Karpas-422 (cell line): ENCODE measurements around the gene TBCD. TPM values are rescaled to one million over a fixed set of nuclear protein-coding genes. Genes with fewer than 3 reads are reported as not detected.

ENCODE experiments used
- DNase-seq: peaks from one replicate; pipeline ENCODE4 v3.0.0-alpha.2; 2015
- H2AFZ ChIP-seq: fragments of 200-600 bp; sonication (generic); 2 replicates; pipeline ENCODE4 v1.6.1; 2014; ENCODE audit warnings: antibody characterized with exemption, low read length, mixed read lengths
- H3K27ac ChIP-seq: fragments of 200-600 bp; sonication (generic); 2 replicates; pipeline ENCODE4 v1.5.1; 2014; ENCODE audit warnings: mild to moderate bottlenecking, low read length, moderate library complexity
- H3K27me3 ChIP-seq: fragments of 200-600 bp; sonication (generic); 2 replicates; pipeline ENCODE4 v1.6.1; 2014; ENCODE audit warnings: low read length, mixed read lengths
- H3K36me3 ChIP-seq: fragments of 200-600 bp; sonication (generic); 2 replicates; pipeline ENCODE4 v1.6.1; 2014; ENCODE audit warnings: low read length, mixed read lengths; ENCODE audit not compliant: insufficient read depth
- H3K4me1 ChIP-seq: fragments of 200-600 bp; sonication (generic); 2 replicates; pipeline ENCODE4 v1.6.1; 2014; ENCODE audit warnings: mild to moderate bottlenecking, low read length, mixed read lengths
- H3K4me2 ChIP-seq: fragments of 200-600 bp; sonication (generic); 2 replicates; pipeline ENCODE4 v1.6.1; 2014; ENCODE audit warnings: low read length, low read depth, mild to moderate bottlenecking; ENCODE audit not compliant: poor library complexity, severe bottlenecking
- H3K4me3 ChIP-seq: fragments of 200-600 bp; sonication (generic); 2 replicates; pipeline ENCODE4 v1.5.1; 2014; ENCODE audit warnings: mild to moderate bottlenecking, antibody characterized with exemption, low read length, mixed read lengths
- H3K79me2 ChIP-seq: fragments of 200-600 bp; sonication (generic); 2 replicates; pipeline ENCODE4 v1.6.1; 2014; ENCODE audit warnings: mild to moderate bottlenecking, low read length, mixed read lengths
- H3K9ac ChIP-seq: fragments of 200-600 bp; sonication (generic); 2 replicates; pipeline ENCODE4 v1.6.0; 2014; ENCODE audit warnings: low read length
- H3K9me2 ChIP-seq: fragments of 200-600 bp; sonication (generic), shearing (Covaris generic); replicated peaks from 2 replicates; pipeline ENCODE4 v1.6.0; 2014; ENCODE audit warnings: mild to moderate bottlenecking, low read length, moderate library complexity; ENCODE audit not compliant: insufficient read depth
- H3K9me3 ChIP-seq: fragments of 300-700, 200-600 bp; sonication (generic); 2 replicates; pipeline ENCODE4 v1.6.1; 2014; ENCODE audit warnings: low read length, mixed read lengths
- H4K20me1 ChIP-seq: fragments of 200-600 bp; sonication (generic); 2 replicates; pipeline ENCODE4 v1.6.1; 2014; ENCODE audit warnings: mild to moderate bottlenecking, antibody characterized with exemption, low read length, low read depth; ENCODE audit not compliant: insufficient read depth
- total RNA-seq: library from RNA; depleted of rRNA; stranded (reverse); fragments of >200 nt; shearing (Covaris generic); gene quantifications from 2 replicates; pipeline ENCODE4 v1.2.3, GENCODE V29; 2014; ENCODE audit warnings: low replicate concordance; rRNA removed

Gene TBCD
- total RNA-seq = 26.2 and 28.7 TPM in 2 replicates

DNA sequence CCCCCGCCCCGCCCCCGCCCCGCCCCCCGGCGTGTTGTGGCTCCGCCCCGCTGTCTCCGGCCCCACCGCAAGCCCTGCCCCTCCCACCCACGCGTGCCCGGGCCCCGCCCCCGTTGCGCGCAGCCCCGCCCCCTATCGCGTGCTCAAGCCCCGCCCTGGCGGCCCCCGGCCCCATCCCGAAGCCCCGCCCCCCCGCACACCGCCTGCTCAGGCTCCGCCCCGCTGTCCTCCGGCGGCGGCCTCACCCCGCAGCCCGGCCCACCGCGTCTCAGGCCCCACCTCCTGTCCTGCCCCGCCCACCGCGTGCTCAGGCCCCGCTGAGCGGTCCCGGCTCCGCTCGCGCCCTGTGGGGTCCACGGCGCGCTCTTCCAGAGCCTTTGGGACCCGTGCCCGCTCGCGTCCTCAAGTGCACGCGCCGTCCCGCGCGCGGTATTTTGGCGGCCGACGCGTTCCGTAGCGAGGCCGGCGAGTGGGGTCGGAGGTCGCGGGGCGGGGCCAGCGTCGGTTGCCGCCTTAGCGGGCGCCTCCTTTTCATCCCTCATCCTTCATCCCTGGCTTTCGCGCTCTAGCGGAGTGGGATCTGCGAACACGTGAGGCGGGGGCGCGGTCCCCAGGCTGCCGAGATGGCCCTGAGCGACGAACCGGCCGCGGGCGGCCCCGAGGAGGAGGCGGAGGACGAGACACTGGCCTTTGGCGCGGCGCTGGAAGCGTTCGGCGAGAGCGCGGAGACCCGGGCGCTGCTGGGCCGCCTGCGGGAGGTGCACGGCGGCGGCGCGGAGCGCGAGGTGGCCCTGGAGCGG, at the start of gene TBCD:
Gene TBCD, plus strand, starts transcription at position 495 of the 800 bp plus-strand sequence. Its CDS starts 129 bp downstream, at position 624.
- peak; percentile 95 for DNase-seq
- Histone ChIP-seq H4K20me1 (peaks cover 5% of the 10 kb centered on the region; the same call in 1 of the 2 replicates), H3K27ac (peak within 1 kb of the TSS; percentile 56), H3K9me2 (no peaks in the 10 kb centered on the region), H3K4me2 (peak within 1 kb of the TSS; percentile 93), H3K9ac (peak within 1 kb of the TSS; percentile 96), H3K27me3 (no peaks in the 10 kb centered on the region), H2AFZ (peak within 1 kb of the TSS; percentile 96; the same call in 1 of the 2 replicates), H3K79me2 (peaks cover 46% of the 10 kb centered on the region), H3K9me3 (no peaks in the 10 kb centered on the region), H3K36me3 (peaks cover 2% of the 10 kb centered on the region; the same call in 1 of the 2 replicates), H3K4me3 (peak within 1 kb of the TSS; percentile 100), H3K4me1 (peaks cover 29% of the 10 kb centered on the region)

DNA sequence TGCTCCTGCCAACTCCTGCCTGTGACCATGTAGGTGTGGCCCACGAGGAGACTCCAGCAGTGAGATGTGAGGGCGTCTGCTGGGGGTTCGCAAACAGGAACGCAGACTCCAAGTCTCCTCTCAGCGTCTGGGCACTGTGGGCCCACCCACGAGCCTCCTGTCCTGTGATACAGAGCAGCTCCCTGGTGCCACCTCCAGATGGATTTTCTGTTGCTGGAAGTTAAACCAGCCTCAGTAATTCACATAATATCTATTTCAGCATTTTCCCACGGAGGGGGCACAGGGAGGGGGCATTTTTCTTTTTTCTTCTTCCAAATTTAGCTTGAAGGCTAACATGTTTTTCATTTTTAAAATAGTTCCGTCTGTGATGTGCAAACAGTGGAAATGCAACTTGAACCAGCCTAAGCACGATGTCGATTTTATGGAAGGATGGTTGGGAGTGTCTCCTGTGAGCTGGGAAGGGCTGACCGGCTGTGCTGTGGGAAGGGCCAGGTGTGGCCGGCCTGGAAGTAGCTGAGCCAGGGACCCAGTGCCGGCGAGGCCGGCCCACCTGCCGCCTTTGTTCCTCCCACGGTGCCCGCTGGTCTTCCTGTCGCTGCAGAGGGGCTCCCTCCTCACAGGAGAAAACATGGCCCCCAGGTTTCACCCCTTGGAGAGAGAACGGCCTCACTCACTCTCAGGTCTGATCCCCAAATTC, 49.5 kb upstream of the TBCD start:
- no peak overlapping the region for H3K4me2 ChIP-seq
- no peaks in the 10 kb centered on the region for H4K20me1 ChIP-seq
- no peaks in the 10 kb centered on the region for H3K9me2 ChIP-seq
- H3K4me3 ChIP-seq = no peak overlapping the region
- H3K4me1 ChIP-seq = peaks cover 5% of the 10 kb centered on the region
- H3K27ac ChIP-seq = no peak overlapping the region
- no peaks in the 10 kb centered on the region for H3K79me2 ChIP-seq
- no peaks in the 10 kb centered on the region for H3K36me3 ChIP-seq
- H2AFZ ChIP-seq = no peak overlapping the region
- no peak overlapping the region for H3K9ac ChIP-seq
- no peaks in the 10 kb centered on the region for H3K27me3 ChIP-seq
- DNase-seq = no peak
- H3K9me3 ChIP-seq = no peaks in the 10 kb centered on the region

DNA sequence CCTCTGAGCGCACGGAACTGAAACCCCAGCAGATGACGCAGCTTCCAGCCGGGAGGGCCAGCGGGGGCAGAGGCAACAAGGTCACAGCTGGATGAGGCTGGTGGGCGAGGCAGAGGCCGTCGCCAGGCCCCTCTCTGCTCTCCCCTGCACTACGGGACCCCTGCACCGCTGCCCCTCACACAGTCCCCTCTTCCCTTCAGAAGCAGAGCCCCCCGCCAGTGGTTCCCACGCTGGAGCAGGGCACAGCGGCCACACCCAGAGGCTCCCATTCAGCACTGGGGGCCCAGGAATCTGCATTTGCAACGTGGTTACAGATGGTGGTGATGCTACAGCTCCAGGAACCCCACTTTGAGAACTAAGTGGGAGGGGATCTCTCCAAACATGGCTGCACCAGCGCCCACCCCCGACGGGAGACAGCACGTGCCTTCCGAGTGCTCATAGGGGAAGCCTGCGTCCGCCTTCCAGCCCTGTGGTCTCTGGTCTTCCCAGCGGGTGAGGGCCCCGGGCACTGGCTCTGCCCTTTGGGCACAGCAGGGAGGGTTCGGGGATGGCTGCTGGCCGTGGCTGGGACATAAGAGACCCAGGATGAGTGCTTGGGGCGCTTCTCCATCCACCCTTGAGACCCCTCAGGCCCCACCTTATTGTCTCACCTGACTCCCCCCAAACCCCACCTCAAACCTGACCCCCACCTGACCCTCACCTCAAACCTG, 48.7 kb upstream of the TBCD start:
- peak; percentile 49 for DNase-seq
- H3K36me3 ChIP-seq = no peaks in the 10 kb centered on the region
- no peaks in the 10 kb centered on the region for H3K9me2 ChIP-seq
- H3K27me3 ChIP-seq = no peaks in the 10 kb centered on the region
- H3K4me3 ChIP-seq = no peak overlapping the region
- H2AFZ ChIP-seq = no peak overlapping the region
- no peaks in the 10 kb centered on the region for H3K79me2 ChIP-seq
- no peak overlapping the region for H3K4me2 ChIP-seq
- no peaks in the 10 kb centered on the region for H3K9me3 ChIP-seq
- H3K27ac ChIP-seq = no peak overlapping the region
- H4K20me1 ChIP-seq = no peaks in the 10 kb centered on the region
- H3K4me1 ChIP-seq = peaks cover 5% of the 10 kb centered on the region
- H3K9ac ChIP-seq = no peak overlapping the region

DNA sequence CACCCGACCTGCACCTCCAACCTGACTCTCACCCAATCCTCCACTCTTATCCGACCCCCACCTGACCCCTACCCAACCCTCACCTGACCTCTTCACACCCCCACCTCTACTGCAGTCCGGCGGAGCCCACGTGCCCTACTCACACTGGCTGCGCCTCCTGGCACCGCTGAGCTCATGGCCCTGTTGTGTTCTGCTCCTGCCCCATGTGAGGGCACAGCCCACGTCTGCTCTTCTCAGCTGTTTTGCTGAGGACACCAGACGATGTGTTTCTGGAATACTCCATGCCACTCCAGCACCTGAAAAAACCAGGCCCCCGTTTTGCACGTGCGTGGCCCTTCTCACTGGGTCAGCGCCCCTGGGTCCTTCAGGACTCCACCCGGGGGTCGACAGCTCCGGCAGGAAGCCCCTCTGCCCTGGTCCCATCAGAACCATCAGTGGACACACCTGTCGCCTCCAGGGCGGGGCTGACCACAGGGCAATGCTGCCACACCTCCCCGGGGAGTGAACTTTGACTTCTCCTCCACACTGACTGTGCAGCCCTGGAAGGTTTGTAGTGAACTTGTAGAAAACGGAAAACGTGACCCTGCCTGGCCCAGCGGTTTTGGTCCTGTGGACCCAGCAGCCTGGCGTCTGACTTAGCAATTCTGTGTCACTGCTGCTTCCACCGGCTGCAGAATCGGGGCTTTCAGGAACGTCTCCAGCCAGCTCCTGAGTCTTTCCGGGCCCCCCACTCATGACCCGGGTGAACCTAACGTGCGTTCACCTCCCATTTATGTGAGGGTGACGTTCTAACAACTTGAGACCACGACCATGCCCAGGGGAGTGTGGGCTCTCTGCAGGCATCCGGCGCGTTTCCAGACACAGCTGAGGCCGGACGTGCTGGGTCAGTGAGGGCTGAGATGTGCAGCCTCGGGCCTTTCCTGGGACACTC, 47.7 kb upstream of the TBCD start:
- H2AFZ ChIP-seq = no peak overlapping the region
- H3K36me3 ChIP-seq = no peaks in the 10 kb centered on the region
- no peaks in the 10 kb centered on the region for H3K27me3 ChIP-seq
- H3K9me2 ChIP-seq = no peaks in the 10 kb centered on the region
- DNase-seq = no peak
- H3K27ac ChIP-seq = no peak overlapping the region
- no peaks in the 10 kb centered on the region for H4K20me1 ChIP-seq
- H3K9me3 ChIP-seq = no peaks in the 10 kb centered on the region
- no peak overlapping the region for H3K9ac ChIP-seq
- H3K4me2 ChIP-seq = no peak overlapping the region
- no peaks in the 10 kb centered on the region for H3K79me2 ChIP-seq
- no peak overlapping the region for H3K4me3 ChIP-seq
- H3K4me1 ChIP-seq = peaks cover 5% of the 10 kb centered on the region

DNA sequence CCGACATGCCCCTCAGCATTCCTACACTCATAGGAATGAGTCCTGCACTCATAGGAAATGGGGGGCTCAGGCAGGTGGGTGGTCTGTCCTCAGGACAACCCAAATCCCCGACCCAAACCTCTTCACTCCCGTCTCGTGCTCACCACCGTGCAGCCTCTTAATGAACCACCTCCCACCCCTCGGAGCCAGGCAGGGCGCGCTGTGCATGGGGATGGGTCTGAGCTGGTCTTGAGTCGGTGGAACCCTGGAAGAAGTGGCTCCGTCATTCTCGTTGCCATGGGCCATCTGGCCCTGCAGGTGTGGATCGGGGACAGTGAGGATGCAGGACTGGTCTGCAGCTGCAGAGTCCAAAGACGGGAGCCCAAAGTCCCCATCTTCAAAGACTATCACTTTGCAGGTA, 47.0 kb upstream of the TBCD start:
- Histone ChIP-seq H3K9me3 (no peaks in the 10 kb centered on the region), H4K20me1 (no peaks in the 10 kb centered on the region), H3K79me2 (no peaks in the 10 kb centered on the region), H3K9me2 (no peaks in the 10 kb centered on the region), H3K27ac (no peak overlapping the region), H3K4me2 (no peak overlapping the region), H3K27me3 (no peaks in the 10 kb centered on the region), H2AFZ (no peak overlapping the region), H3K4me1 (peaks cover 5% of the 10 kb centered on the region), H3K9ac (no peak overlapping the region), H3K4me3 (no peak overlapping the region), H3K36me3 (no peaks in the 10 kb centered on the region)
- no peak for DNase-seq

DNA sequence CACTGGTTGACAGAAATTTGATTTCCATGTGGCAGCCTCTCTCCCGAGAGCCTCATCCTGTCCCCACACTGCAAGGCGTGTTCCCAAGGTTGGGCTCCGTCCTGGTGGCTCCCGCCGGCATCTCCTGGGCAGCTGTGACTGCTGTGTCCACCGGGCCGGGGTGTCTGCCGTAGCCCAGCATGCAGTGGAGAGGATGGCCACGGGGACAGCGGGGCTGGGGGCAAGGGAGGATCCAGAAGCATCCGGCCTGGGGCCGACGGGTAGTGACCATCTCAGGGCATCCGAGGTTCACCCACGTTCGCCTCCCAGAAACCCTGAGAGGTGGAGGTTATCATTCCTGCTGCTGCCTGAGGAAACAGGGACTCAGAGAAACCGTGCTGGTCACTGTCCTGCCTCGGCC, 46.1 kb upstream of the TBCD start:
- H4K20me1 ChIP-seq = no peaks in the 10 kb centered on the region
- no peak overlapping the region for H3K27ac ChIP-seq
- no peaks in the 10 kb centered on the region for H3K9me3 ChIP-seq
- no peak overlapping the region for H2AFZ ChIP-seq
- peaks cover 5% of the 10 kb centered on the region for H3K4me1 ChIP-seq
- H3K27me3 ChIP-seq = no peaks in the 10 kb centered on the region
- no peak for DNase-seq
- H3K4me2 ChIP-seq = no peak overlapping the region
- no peak overlapping the region for H3K9ac ChIP-seq
- no peaks in the 10 kb centered on the region for H3K36me3 ChIP-seq
- no peaks in the 10 kb centered on the region for H3K9me2 ChIP-seq
- H3K79me2 ChIP-seq = no peaks in the 10 kb centered on the region
- H3K4me3 ChIP-seq = no peak overlapping the region

DNA sequence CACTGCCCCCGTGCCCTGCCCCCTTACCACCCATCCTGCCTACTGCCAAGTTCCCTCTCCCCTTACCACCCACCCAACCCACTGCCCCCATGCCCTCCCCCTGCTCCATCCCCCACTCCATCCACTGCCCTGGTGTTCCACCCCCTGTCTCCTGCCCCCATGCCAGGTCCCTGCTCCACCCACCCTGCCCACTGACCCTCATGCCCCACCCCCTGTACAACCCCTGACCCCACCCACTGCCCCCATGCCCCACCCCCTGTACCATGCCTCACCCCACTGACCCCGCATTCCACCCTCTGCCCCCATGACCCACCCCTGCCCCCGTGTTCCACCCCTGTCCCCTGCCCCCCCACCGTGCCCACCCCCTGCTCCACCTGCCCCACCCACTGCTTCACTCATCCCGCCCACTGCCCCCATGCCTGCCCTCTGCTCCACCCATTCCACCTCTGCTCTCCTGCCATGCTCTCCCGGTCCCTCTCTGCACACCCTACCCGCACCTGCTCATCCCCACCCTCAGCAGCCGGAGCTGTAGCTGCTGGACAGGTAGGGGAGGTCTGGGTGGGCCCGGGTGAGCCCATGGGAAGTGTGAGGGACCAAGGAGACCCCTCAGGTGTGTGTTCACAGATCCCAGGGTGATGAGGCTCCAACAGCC, 42.7 kb upstream of the TBCD start:
- Histone ChIP-seq H3K4me2 (no peak overlapping the region), H3K4me3 (no peak overlapping the region)

More for the DNA sequence above, 42.7 kb upstream of the TBCD start:
- H3K9me3 ChIP-seq = no peaks in the 10 kb centered on the region
- H3K4me1 ChIP-seq = no peaks in the 10 kb centered on the region
- no peaks in the 10 kb centered on the region for H3K36me3 ChIP-seq
- no peak overlapping the region for H3K9ac ChIP-seq
- no peaks in the 10 kb centered on the region for H4K20me1 ChIP-seq
- no peak overlapping the region for H2AFZ ChIP-seq
- H3K9me2 ChIP-seq = no peaks in the 10 kb centered on the region
- H3K79me2 ChIP-seq = no peaks in the 10 kb centered on the region
- no peaks in the 10 kb centered on the region for H3K27me3 ChIP-seq
- DNase-seq = peak; percentile 50
- no peak overlapping the region for H3K27ac ChIP-seq
